Mucosa of rectum (tissue), 2 donors: ENCODE data around the gene CARNS1.
A peak's percentile ranks its signal among the peaks of the same experiment; 100 is the strongest.

ENCODE experiments used
- H3K27ac ChIP-seq, 2 donors: one replicate each; pipeline ENCODE4 v1.7.0; 2013; ENCODE audit warnings: inconsistent platforms in 2 of 2, low read depth in 2 of 2, low read length in 2 of 2
- H3K27me3 ChIP-seq, 2 donors: one replicate each; pipeline ENCODE4 v1.7.0; 2013; ENCODE audit warnings: low read length in 2 of 2; ENCODE audit not compliant: control insufficient read depth in 2 of 2, insufficient read depth in 2 of 2
- H3K36me3 ChIP-seq, 2 donors: one replicate each; pipeline ENCODE4 v1.7.0; 2013; ENCODE audit warnings: low read length in 2 of 2; ENCODE audit not compliant: control insufficient read depth in 2 of 2, insufficient read depth in 2 of 2
- H3K4me1 ChIP-seq, 2 donors: one replicate each; pipeline ENCODE4 v1.7.0; 2013; ENCODE audit warnings: low read length in 2 of 2, mild to moderate bottlenecking in 1 of 2; ENCODE audit not compliant: control insufficient read depth in 2 of 2, insufficient read depth in 2 of 2
- H3K4me3 ChIP-seq, 2 donors: one replicate each; pipeline ENCODE4 v1.7.0; 2013; ENCODE audit warnings: low read length in 2 of 2
- H3K9ac ChIP-seq, 2 donors: one replicate each; pipeline ENCODE4 v1.7.0; 2013; ENCODE audit warnings: low read length in 2 of 2, low read depth in 1 of 2, mild to moderate bottlenecking in 1 of 2
- H3K9me3 ChIP-seq, 2 donors: one replicate each; pipeline ENCODE4 v1.7.0; 2013; ENCODE audit warnings: low read length in 2 of 2; ENCODE audit not compliant: control insufficient read depth in 2 of 2
- donor health status: healthy.
- donor health status: Normal muscosa, but diverticular disease.

CARNS1 gene, protein sequence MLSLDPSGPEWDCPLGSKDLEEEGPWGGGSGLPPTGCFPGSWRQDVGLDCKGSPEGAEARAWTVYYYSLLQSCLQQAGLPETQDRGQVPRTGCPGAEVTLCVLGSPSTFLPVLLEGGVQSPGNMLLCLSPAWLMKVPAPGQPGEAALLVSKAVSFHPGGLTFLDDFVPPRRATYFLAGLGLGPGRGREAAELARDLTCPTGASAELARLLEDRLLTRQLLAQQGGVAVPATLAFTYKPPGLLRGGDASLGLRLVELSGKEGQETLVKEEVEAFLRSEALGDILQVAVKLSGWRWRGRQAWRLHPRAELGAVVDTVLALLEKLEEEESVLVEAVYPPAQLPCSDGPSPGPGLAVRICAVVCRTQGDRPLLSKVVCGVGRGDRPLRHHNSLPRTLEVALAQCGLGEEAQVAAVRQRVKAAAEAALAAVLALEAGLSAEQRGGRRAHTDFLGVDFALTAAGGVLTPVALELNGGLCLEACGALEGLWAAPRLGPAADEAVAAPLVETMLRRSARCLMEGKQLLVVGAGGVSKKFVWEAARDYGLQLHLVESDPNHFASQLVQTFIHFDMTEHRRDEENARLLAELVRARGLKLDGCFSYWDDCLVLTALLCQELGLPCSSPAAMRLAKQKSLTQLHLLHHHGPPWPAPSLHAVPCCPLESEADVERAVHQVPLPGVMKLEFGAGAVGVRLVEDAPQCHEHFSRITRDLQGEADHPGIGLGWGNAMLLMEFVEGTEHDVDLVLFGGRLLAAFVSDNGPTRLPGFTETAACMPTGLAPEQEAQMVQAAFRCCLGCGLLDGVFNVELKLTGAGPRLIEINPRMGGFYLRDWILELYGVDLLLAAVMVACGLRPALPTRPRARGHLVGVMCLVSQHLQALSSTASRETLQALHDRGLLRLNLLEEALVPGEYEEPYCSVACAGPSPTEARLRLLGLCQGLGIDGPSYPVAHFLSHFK

DNA sequence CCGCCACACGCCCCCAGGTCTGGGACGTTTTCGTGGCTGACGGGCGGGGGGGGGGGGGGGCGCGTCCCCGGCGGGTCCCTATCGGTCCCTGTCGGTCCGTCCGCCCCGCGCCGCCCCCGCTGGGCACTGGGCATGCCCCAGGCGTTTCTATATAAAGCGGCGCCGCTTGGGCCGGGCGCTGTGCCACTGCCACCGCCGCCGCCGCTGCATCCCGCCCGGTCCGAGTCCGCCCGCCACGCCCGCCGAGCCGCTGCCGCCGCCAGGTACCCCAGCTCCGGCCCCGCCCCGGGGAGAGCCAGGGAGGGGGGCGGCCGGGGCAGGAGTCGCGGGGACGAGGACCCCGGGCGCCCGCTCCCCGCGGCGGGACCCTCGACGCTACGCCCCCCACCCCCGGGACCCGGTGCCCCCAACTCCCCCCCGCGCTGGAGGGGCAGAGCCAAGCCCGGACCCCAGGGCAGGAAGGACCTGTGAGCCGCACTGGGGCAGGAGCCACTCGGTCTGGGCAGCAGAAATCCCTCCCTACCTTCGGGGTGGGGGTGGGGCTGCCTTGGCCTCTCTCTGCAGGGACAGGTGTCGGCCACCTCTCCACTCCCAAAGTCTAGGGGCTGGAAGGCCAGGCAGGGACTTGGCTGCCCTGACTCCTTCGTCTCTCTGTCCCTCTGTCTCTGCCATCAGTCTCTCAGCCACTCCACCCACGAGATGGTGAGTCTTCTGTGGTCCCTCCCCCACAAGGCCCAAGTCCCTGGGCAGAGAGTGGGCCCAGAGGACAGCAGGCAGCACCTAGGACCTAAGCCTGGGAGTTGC is at the start of gene CARNS1:
CARNS1 (plus strand) TSS at position 178 of the 804 bp plus-strand sequence; CDS start at position 700, 522 bp downstream.
- H3K4me3 ChIP-seq = peak within 1 kb of the TSS in 1 of 2 donors; percentile 50

DNA sequence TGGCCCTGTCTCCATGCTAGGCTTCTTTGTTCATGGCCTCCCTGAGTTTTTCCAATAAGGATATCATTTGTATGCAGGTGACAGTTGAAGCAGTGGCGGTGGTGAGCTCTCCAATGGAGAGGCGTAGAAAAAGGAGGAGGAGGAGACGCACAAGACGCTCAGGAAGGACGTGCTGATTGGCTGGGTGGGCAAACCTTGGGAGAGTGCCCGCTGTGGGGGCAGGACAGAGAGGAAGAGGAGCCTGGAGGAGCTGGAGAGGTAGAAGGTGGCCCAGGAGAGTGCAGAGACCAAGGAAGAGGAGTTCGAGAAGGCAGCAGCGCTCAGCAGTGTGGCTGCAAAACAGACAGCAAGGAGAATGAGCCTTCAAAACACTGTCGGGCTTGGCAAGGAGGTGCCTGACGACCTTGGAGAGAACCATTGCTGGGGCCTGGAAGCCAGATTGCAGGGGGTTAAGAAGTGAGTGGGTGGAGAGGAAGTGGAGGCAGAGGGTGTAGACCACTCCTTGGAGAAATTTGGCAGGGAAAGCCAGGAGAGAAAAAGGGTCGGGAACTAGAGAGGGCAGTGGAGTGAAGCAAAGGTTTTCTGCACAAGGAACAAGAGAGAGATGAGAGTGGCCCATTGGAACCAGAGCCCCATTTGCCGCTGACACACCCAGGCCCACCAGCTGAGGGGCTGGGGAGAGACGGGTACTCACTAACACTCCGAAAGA is 49.6 kb upstream of the CARNS1 start:
- no peaks in the 10 kb centered on the region for H3K27me3 ChIP-seq
- peak overlapping the region; percentile 70 to 74 for H3K27ac ChIP-seq
- no peaks in the 10 kb centered on the region for H3K9me3 ChIP-seq
- H3K9ac ChIP-seq = peak overlapping the region; percentile 44 to 47
- peaks cover 21 to 22% of the 10 kb centered on the region in 2 donors for H3K4me1 ChIP-seq
- peaks cover 0 to 5% of the 10 kb centered on the region in 2 donors for H3K36me3 ChIP-seq
- peak overlapping the region; percentile 47 to 62 for H3K4me3 ChIP-seq

More for the DNA sequence above, at the start of gene CARNS1:
- Histone ChIP-seq H3K27ac (no peak within 1 kb of the TSS), H3K36me3 (no peaks in the 10 kb centered on the region), H3K4me1 (peaks cover 13 to 22% of the 10 kb centered on the region in 2 donors), H3K9ac (no peak within 1 kb of the TSS), H3K9me3 (no peaks in the 10 kb centered on the region), H3K27me3 (peaks cover 2 to 18% of the 10 kb centered on the region in 2 donors)

DNA sequence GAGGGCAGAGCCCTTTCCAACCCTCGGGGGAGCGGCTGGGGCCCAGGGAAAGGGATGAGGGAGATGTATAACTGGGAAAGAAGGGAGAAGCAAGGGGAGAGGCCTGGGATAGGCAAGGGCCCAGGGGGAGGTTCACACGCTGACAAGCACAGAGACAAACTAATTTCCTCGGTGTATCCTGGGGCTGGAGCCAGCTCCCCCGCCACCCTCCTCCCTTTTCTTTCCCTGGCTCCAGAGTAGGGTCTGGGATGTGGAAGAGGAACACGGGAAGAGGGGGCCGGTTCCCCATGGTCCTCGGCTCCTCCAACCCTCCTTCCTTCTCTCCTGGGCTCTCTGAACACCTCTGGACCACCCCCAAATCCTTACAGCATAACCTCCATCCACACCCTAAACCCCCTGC is 48.9 kb upstream of the CARNS1 start:
- peak overlapping the region; percentile 44 to 47 for H3K9ac ChIP-seq
- H3K27ac ChIP-seq = peak overlapping the region; percentile 24 to 74
- peak overlapping the region; percentile 47 to 62 for H3K4me3 ChIP-seq
- H3K36me3 ChIP-seq = peaks cover 0 to 5% of the 10 kb centered on the region in 2 donors
- H3K4me1 ChIP-seq = peaks cover 26 to 27% of the 10 kb centered on the region in 2 donors
- no peaks in the 10 kb centered on the region for H3K27me3 ChIP-seq
- no peaks in the 10 kb centered on the region for H3K9me3 ChIP-seq

DNA sequence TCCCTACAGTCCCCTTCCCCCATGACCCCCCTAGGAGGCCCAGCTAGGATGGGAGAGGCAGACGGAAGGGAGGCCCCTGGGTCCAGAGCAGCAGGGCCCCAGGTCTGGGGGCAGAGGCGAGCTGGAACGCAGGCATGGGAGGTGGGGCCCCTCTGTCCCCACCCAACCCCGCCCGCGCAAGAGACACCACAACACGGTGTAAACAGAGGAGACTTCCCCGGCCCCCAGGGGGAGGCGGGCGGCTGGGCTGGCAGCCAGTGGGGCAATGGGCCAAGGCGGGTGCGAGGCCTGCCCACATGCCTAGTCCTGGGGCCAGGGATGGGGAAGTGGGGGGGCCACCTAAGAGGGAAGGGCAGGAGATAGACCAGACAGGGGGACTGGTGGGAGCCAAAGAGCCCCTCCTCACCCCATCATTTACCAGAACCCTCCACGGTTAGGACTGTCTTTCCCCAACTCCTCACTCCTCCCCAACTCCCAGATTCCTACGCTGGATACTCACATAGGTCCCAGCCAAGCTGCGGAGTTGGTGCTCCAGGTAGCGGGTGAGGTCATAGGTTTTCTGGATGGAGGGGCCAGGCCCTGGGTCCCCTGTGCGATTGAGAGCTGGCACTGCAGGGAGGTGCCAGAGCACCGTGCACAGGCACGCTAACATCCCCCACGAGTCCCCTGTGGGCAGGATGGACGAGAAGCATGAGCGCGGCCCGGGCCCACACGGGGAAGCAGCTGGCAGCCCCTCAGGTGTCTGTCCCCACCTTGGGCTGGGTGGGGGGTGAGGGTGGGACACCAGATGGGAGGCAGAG is 48.3 kb upstream of the CARNS1 start:
- Histone ChIP-seq H3K36me3 (peaks cover 0 to 5% of the 10 kb centered on the region in 2 donors), H3K4me3 (peak overlapping the region in 1 of 2 donors; percentile 62), H3K27me3 (no peaks in the 10 kb centered on the region), H3K4me1 (peaks cover 31 to 32% of the 10 kb centered on the region in 2 donors), H3K27ac (peak overlapping the region in 1 of 2 donors; percentile 74), H3K9me3 (no peaks in the 10 kb centered on the region), H3K9ac (peak overlapping the region in 1 of 2 donors; percentile 44)

DNA sequence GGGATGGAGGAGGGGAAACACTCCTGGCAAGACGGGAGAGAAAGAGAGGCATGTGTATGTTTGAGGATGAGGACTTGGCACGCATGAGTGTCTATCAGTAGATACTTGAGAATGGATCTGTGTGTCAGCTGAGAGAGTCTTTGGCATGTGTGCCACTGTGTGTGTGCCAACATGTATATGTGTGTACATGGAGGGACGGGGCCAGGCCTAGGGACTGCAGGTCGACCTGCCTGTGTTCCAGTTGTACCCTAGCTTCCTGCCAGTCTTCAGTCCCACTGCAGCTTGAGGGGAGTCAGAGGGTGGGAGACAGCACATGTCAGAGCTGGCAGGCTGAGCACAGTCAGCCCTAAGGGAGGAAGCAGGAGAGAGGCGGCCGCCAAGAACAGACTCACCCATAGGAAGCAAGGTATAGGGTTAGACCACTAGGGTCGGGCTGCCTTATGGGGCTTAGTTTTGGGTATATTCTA is 47.7 kb upstream of the CARNS1 start:
- peak overlapping the region in 1 of 2 donors; percentile 6 for H3K27ac ChIP-seq

DNA sequence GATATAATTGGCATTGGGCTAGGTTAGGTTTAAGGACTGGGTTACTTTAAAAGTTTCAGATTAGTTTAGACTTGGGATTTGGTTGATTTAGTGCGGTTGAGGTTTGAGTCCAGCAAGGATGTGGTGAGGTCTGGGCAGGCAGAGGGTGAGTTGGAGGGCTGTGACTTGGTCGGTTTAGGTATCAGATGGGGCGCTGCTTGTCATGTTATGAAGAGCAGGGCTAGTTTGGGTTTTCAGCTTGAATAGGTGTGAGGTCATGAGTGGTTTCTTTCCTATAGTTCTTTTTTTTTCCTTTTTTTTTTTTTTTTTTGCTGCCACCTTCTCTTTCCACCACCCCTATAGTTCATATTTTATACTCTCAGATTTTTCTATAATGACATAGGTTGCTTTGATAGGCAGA is 46.9 kb upstream of the CARNS1 start:
- no peaks in the 10 kb centered on the region for H3K27me3 ChIP-seq
- H3K4me1 ChIP-seq = peaks cover 31 to 34% of the 10 kb centered on the region in 2 donors
- no peak overlapping the region for H3K4me3 ChIP-seq
- H3K9ac ChIP-seq = no peak overlapping the region
- H3K27ac ChIP-seq = no peak overlapping the region
- no peaks in the 10 kb centered on the region for H3K9me3 ChIP-seq
- peaks cover 0 to 5% of the 10 kb centered on the region in 2 donors for H3K36me3 ChIP-seq

More for the DNA sequence above, 47.7 kb upstream of the CARNS1 start:
- peaks cover 31 to 34% of the 10 kb centered on the region in 2 donors for H3K4me1 ChIP-seq
- no peak overlapping the region for H3K4me3 ChIP-seq
- H3K9ac ChIP-seq = no peak overlapping the region
- H3K9me3 ChIP-seq = no peaks in the 10 kb centered on the region
- peaks cover 0 to 5% of the 10 kb centered on the region in 2 donors for H3K36me3 ChIP-seq
- H3K27me3 ChIP-seq = no peaks in the 10 kb centered on the region

DNA sequence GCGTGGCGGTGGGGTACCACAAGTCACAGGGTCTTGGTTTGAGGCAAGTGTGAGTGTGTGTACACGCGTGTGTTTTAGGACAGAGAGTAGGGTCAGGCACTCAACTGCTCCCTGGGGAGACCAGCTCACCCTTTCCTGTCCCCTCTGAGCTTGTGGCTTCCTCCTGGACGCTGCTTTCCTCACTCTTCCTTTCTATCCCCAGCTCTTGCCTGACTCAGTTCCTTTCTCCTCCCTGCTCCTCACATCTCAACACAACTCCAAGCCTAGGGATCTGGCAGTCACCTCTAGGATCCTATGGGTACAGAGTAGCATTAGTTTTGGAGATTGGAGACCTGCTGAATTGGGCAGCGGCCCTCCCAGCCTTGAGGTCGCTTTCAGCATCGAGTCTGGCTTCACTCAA is 46.2 kb upstream of the CARNS1 start:
- Histone ChIP-seq H3K36me3 (peaks cover 0 to 5% of the 10 kb centered on the region in 2 donors), H3K9ac (no peak overlapping the region), H3K27ac (peak overlapping the region in 1 of 2 donors; percentile 17), H3K4me1 (peaks cover 37 to 39% of the 10 kb centered on the region in 2 donors), H3K27me3 (no peaks in the 10 kb centered on the region), H3K9me3 (no peaks in the 10 kb centered on the region), H3K4me3 (no peak overlapping the region)

DNA sequence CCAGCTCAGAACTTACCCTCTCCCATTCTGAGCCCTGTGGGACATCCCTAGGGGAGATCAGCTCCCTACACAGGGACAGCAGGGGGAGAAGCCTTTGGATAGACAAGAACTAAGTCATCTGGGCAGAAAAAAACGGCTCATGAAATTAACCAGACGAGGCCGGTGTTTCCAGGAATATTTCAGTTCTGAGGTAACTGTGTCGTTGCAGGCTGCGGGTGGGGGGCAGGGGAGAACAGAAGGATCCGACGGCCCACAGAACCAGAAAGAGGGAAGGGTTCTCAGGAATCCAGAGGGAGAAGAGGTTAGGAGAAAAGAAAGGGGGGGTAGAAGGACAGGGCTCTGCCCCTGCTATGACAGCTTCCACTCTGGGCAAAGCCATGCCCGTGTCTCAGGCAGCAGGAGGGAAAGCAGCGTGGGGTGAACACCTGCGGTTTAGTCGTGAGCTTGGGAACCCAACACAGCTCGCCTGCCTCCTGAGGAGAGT is 45.6 kb upstream of the CARNS1 start:
- peak overlapping the region in 1 of 2 donors; percentile 17 for H3K27ac ChIP-seq
- H3K9ac ChIP-seq = no peak overlapping the region
- H3K4me3 ChIP-seq = no peak overlapping the region
- peaks cover 0 to 2% of the 10 kb centered on the region in 2 donors for H3K36me3 ChIP-seq
- H3K9me3 ChIP-seq = no peaks in the 10 kb centered on the region
- peaks cover 39 to 43% of the 10 kb centered on the region in 2 donors for H3K4me1 ChIP-seq
- no peaks in the 10 kb centered on the region for H3K27me3 ChIP-seq
